ENCODE data around the gene VPS45.

The VPS45 gene

GRCh38 chr1:150146849-150147542 lies 79.4 kb downstream of the VPS45 start:
- TF ChIP-seq, protein P1, sequence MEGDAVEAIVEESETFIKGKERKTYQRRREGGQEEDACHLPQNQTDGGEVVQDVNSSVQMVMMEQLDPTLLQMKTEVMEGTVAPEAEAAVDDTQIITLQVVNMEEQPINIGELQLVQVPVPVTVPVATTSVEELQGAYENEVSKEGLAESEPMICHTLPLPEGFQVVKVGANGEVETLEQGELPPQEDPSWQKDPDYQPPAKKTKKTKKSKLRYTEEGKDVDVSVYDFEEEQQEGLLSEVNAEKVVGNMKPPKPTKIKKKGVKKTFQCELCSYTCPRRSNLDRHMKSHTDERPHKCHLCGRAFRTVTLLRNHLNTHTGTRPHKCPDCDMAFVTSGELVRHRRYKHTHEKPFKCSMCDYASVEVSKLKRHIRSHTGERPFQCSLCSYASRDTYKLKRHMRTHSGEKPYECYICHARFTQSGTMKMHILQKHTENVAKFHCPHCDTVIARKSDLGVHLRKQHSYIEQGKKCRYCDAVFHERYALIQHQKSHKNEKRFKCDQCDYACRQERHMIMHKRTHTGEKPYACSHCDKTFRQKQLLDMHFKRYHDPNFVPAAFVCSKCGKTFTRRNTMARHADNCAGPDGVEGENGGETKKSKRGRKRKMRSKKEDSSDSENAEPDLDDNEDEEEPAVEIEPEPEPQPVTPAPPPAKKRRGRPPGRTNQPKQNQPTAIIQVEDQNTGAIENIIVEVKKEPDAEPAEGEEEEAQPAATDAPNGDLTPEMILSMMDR (conservative IDR thresholded peaks at IDR 0.05): no peak

GRCh38 chr1:150148837-150149270 lies 81.3 kb downstream of the VPS45 start:
- peak overlapping the region; percentile 58; the same call in 1 of the 2 replicates for H3K27ac ChIP-seq
- TF ChIP-seq, protein P1 (conservative IDR thresholded peaks at IDR 0.05): no peak

More at GRCh38 chr1:150146849-150147542, 79.4 kb downstream of the VPS45 start:
- no peak overlapping the region for H3K27ac ChIP-seq

DNA sequence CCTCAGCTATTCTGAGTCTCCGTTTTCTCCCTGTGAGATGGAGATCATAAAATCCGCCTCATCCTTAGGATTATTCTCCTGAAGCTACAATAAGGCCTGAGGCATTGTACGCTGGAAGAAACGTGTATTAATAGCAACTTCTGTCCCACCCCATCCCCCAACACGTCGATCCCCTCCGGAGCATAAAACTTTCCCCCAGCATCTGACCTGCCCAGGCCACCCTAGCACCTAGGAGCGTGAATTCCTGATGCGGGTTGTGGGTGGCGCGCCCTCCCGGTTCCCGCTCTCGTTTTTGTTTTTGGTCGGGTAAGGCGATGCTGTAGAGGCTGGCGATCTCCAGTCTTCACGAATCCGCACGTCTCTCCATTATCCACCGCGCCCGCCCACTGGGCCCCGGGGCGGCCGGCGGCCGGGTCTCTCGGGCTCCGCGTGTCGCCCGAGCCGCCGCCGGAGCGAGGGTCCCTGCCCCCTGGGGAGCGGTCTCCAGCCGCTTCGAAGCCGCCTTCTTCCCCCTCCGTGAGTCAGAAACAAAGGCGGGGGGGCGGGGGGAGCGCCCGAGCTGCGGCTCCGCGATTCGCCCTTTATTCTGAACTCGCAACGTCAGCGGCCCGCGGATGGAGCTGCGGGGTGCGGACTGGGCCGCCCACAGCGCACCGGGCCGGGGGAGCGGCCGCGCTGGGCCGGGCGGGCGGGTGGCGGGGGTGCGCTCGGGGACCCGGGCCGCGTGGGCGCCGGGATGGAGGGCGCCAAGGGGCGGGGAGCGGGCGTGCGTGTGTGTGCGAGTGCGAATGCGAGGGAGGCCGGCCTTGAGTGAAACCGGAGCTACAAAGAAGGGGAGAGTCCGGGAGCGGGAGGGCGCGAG lies 81.9 kb downstream of the VPS45 start, which contains the start of gene PLEKHO1:
PLEKHO1 (plus strand) TSS at position 646 of the 862 bp plus-strand sequence. CDS start 342 bp downstream, outside the sequence.
- TF ChIP-seq, protein P1 (conservative IDR thresholded peaks at IDR 0.05): no peak
- peak within 1 kb of the TSS; percentile 58; the same call in 1 of the 2 replicates for H3K27ac ChIP-seq

DNA sequence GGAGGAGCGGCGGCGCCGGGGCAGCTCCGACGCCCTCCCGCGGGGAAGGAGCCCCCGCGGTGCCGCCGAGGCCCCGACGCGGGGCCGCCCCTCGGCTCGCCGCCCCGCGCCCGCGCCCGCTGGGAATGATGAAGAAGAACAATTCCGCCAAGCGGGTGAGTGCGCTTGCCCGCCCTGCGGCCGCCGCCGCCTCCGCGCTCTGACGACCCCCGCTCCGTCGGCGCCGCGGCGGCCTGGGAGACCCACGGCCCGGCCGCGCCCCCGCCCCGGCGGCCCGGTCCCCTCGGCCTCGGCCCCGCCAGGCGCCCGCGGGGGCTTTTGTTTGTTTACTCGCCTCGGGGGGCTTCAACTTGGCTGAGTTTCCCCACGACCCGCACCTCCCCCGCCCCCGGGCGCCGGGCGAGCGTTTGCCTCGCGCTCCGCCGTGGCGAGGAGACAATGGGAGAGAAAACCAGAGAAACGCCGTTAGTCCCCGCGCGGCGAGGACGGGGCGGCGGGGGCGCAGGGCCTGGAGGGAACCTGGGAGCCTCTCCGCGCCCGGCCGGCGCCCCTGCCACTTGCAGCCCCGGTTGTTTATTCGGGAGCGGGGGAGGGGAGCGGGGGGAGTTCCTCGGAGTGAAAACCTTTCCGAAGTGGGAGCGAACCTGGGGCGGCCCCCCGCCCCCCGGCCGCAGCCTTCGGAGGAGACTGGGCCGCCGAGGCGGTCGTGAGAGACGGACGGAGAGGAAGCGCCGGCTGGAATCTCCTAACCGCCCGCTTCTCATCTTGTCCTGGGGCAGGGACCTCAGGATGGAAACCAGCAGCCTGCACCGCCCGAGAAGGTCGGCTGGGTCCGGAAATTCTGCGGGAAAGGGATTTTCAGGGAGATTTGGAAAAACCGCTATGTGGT lies 82.8 kb downstream of the VPS45 start:
- TF ChIP-seq, protein P1 (conservative IDR thresholded peaks at IDR 0.05): no peak
- peak overlapping the region; percentile 58; the same call in 1 of the 2 replicates for H3K27ac ChIP-seq

DNA sequence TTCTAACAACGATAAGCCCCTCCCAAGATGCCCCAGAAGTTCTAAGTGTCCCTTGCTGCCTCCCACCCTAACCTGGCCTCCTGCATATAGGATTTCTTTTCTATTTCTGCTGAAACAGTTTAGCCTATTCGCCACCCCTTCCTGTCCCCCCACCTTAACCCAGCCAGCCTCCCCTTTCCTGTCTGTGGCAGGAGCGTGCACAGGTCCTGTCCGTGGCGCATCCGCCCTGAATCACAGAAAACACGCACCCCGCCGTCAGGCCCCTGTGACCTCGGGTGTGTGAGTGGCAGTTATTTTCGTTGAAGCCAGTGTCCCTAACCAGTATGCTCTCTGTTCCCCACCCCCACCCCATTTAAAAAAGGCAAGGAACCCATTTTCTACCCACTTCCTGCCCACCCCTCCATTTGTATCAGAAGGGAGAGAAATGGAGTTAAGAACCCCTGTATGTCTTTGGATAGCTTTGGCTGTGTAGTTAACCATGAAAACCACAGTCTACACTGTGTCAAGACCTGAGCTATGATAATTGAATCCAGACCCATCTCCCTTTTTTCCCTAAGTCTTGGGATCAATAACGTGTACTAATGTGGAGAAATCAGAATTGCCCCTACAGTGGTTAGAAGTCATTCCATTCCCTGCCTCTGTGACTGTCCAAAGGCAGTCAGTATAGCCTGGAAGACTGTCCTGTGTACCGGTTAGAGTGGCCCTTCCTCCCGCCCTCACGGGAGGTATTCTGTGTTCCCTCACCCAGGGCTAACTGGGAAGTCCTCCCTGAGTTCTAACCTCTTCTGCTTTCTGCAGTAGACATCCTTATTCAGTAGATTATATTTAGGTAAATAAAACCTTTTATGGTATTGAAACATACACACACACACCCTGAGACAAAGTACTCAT lies 84.0 kb downstream of the VPS45 start:
- H3K27ac ChIP-seq: no peak overlapping the region
- TF ChIP-seq, protein P1 (conservative IDR thresholded peaks at IDR 0.05): no peak

DNA sequence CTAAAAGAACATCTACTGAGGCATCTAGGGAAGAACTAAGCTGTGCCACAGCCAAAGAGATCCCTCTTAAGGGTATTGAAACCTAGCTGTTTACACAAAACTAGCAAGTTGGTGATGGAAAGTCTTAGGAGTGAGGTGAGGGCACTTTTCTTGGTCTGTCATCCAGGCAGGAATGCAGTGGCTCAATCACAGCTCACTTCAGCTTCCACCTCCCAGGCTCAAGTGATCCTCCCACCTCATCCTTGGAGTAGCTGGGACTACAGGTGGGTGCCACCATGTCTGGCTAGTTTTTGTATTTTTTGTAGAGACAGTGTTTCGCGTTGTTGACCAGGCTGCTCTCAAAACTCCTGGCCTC lies 84.6 kb downstream of the VPS45 start:
- TF ChIP-seq, protein P1 (conservative IDR thresholded peaks at IDR 0.05): no peak
- H3K27ac ChIP-seq: no peak overlapping the region

Measured in VCaP (cell line).